Skeletal muscle tissue (tissue), 4 donors: ENCODE results near the gene NOTCH2. TPM values are rescaled to one million over a fixed set of nuclear protein-coding genes. Genes with fewer than 3 reads are reported as not detected.

Experiments
- H3K27ac ChIP-seq: one replicate; pipeline ENCODE4 v1.7.0; 2013; ENCODE audit warnings: mild to moderate bottlenecking, low read depth, low read length, inconsistent platforms
- H3K27me3 ChIP-seq, 3 donors: one replicate each; pipeline ENCODE4 v1.7.0; 2013; ENCODE audit warnings: low read length in 3 of 3; ENCODE audit not compliant: control insufficient read depth in 3 of 3, insufficient read depth in 3 of 3
- H3K36me3 ChIP-seq, 3 donors: one replicate each; pipeline ENCODE4 v1.7.0; 2013; ENCODE audit warnings: low read length in 3 of 3; ENCODE audit not compliant: control insufficient read depth in 3 of 3, insufficient read depth in 3 of 3
- H3K4me1 ChIP-seq, 3 donors: one replicate each; pipeline ENCODE4 v1.7.0; 2013; ENCODE audit warnings: low read length in 3 of 3, mild to moderate bottlenecking in 3 of 3; ENCODE audit not compliant: control insufficient read depth in 3 of 3, insufficient read depth in 3 of 3
- H3K4me3 ChIP-seq, 3 donors: one replicate each; pipeline ENCODE4 v1.7.0; 2013; ENCODE audit warnings: low read length in 3 of 3
- H3K9ac ChIP-seq, 3 donors: one replicate each; pipeline ENCODE4 v1.7.0; 2013; ENCODE audit warnings: low read length in 3 of 3, mild to moderate bottlenecking in 3 of 3, moderate library complexity in 2 of 3, low read depth in 1 of 3
- H3K9me3 ChIP-seq, 3 donors: one replicate each; pipeline ENCODE4 v1.7.0; 2013; ENCODE audit warnings: low read length in 3 of 3; ENCODE audit not compliant: control insufficient read depth in 3 of 3
- total RNA-seq: library from RNA; depleted of rRNA; stranded (reverse); fragments of >200 nt; gene quantifications from one replicate; pipeline ENCODE4 v1.2.3, GENCODE V29; 2014
- donor health status: Osteomylitis.

Gene NOTCH2
- total RNA-seq, 1 donor from 2014 or later = 101 TPM

- Histone ChIP-seq H3K9me3 (no peaks in the 10 kb centered on the region), H3K4me3 (no peak overlapping the region), H3K36me3 (peaks cover 18 to 36% (median 35%) of the 10 kb centered on the region in 3 donors), H3K9ac (no peak overlapping the region), H3K27ac (no peak overlapping the region), H3K27me3 (no peaks in the 10 kb centered on the region), H3K4me1 (no peaks in the 10 kb centered on the region)
Observed at GRCh38 chr1:119912963-119913362, 156.5 kb downstream of the NOTCH2 start.

GRCh38 chr1:119911775-119912174, 157.7 kb downstream of the NOTCH2 start:
- H3K4me3 ChIP-seq = no peak overlapping the region
- no peak overlapping the region for H3K9ac ChIP-seq
- peaks cover 16 to 28% (median 27%) of the 10 kb centered on the region in 3 donors for H3K36me3 ChIP-seq
- no peaks in the 10 kb centered on the region for H3K27me3 ChIP-seq
- H3K27ac ChIP-seq = no peak overlapping the region
- no peaks in the 10 kb centered on the region for H3K9me3 ChIP-seq
- no peaks in the 10 kb centered on the region for H3K4me1 ChIP-seq

- no peaks in the 10 kb centered on the region for H3K4me1 ChIP-seq
- H3K36me3 ChIP-seq = peaks cover 9 to 18% (median 18%) of the 10 kb centered on the region in 3 donors
- no peaks in the 10 kb centered on the region for H3K27me3 ChIP-seq
Observed at GRCh38 chr1:119910618-119911017, 158.8 kb downstream of the NOTCH2 start.

GRCh38 chr1:119909890-119910596, 159.4 kb downstream of the NOTCH2 start:
- H3K9ac ChIP-seq = no peak overlapping the region
- H3K4me3 ChIP-seq = no peak overlapping the region
- peaks cover 0 to 4% (median 0%) of the 10 kb centered on the region in 3 donors for H3K9me3 ChIP-seq
- no peaks in the 10 kb centered on the region for H3K4me1 ChIP-seq
- no peaks in the 10 kb centered on the region for H3K27me3 ChIP-seq
- peaks cover 4 to 12% (median 12%) of the 10 kb centered on the region in 3 donors for H3K36me3 ChIP-seq
- H3K27ac ChIP-seq = no peak overlapping the region

More at GRCh38 chr1:119910618-119911017, 158.8 kb downstream of the NOTCH2 start:
- Histone ChIP-seq H3K4me3 (no peak overlapping the region), H3K27ac (no peak overlapping the region), H3K9ac (no peak overlapping the region), H3K9me3 (peaks cover 0 to 4% (median 0%) of the 10 kb centered on the region in 3 donors)

- Histone ChIP-seq H3K27me3 (no peaks in the 10 kb centered on the region), H3K4me1 (no peaks in the 10 kb centered on the region), H3K9ac (no peak overlapping the region), H3K9me3 (peaks cover 0 to 4% (median 0%) of the 10 kb centered on the region in 3 donors), H3K27ac (no peak overlapping the region), H3K36me3 (peaks cover 0 to under 1% (median under 1%) of the 10 kb centered on the region in 3 donors), H3K4me3 (no peak overlapping the region)
Observed at GRCh38 chr1:119908661-119909060, 160.8 kb downstream of the NOTCH2 start.

- H3K4me3 ChIP-seq = no peak overlapping the region
- no peak overlapping the region for H3K9ac ChIP-seq
- peaks cover 0 to 4% (median 0%) of the 10 kb centered on the region in 3 donors for H3K9me3 ChIP-seq
- no peak overlapping the region for H3K27ac ChIP-seq
- H3K27me3 ChIP-seq = no peaks in the 10 kb centered on the region
- H3K4me1 ChIP-seq = no peaks in the 10 kb centered on the region
- H3K36me3 ChIP-seq = no peaks in the 10 kb centered on the region
Observed at GRCh38 chr1:119906927-119907652, 162.4 kb downstream of the NOTCH2 start.

GRCh38 chr1:119903443-119903835, 166.0 kb downstream of the NOTCH2 start:
- Histone ChIP-seq H3K27me3 (no peaks in the 10 kb centered on the region), H3K4me1 (no peaks in the 10 kb centered on the region), H3K36me3 (no peaks in the 10 kb centered on the region), H3K9ac (no peak overlapping the region), H3K4me3 (no peak overlapping the region), H3K27ac (no peak overlapping the region), H3K9me3 (peaks cover 0 to 4% (median 0%) of the 10 kb centered on the region in 3 donors)

- H3K27me3 ChIP-seq = no peaks in the 10 kb centered on the region
- no peak overlapping the region for H3K9ac ChIP-seq
- no peak overlapping the region for H3K4me3 ChIP-seq
- H3K27ac ChIP-seq = no peak overlapping the region
- H3K9me3 ChIP-seq = peaks cover 0 to 4% (median 0%) of the 10 kb centered on the region in 3 donors
- H3K36me3 ChIP-seq = no peaks in the 10 kb centered on the region
- no peaks in the 10 kb centered on the region for H3K4me1 ChIP-seq
Observed at GRCh38 chr1:119902775-119903442, 166.6 kb downstream of the NOTCH2 start.

GRCh38 chr1:119898981-119899720, 170.3 kb downstream of the NOTCH2 start:
- H3K9ac ChIP-seq = no peak overlapping the region
- no peaks in the 10 kb centered on the region for H3K9me3 ChIP-seq
- H3K4me1 ChIP-seq = no peaks in the 10 kb centered on the region
- no peak overlapping the region for H3K27ac ChIP-seq
- H3K27me3 ChIP-seq = peaks cover 5 to 9% (median 7%) of the 10 kb centered on the region in 3 donors
- H3K4me3 ChIP-seq = no peak overlapping the region
- no peaks in the 10 kb centered on the region for H3K36me3 ChIP-seq
